Right atrium auricular region (tissue), 2 donors: Measurements from ENCODE around the gene ZNF219. TPM values are rescaled to one million over a fixed set of nuclear protein-coding genes. Genes with fewer than 3 reads are reported as not detected.

Experiments
- DNase-seq: peaks from one replicate; pipeline ENCODE4 v3.0.0-alpha.2; 2019; ENCODE audit warnings: low spot score
- H3K27ac ChIP-seq, 2 donors: fragments of 200-600 bp; sonication (generic); 1 replicate in 1 of 2; 2 replicates in 1 of 2; pipeline ENCODE4 v1.5.1; 2016 to 2019
- H3K27me3 ChIP-seq, 2 donors: fragments of 200-600 bp; sonication (generic); one replicate each; pipeline versions ENCODE4 v1.5.1 to v1.6.0; 2017 to 2019
- H3K36me3 ChIP-seq: fragments of 200-600 bp; sonication (generic); one replicate; pipeline ENCODE4 v1.5.1; 2016
- H3K4me1 ChIP-seq, 2 donors: fragments of 200-600 bp; sonication (generic); one replicate each; pipeline versions ENCODE4 v1.5.1 to v1.6.0; 2017 to 2019
- H3K4me3 ChIP-seq, 2 donors: fragments of 200-600 bp; sonication (generic); 1 replicate in 1 of 2; 2 replicates in 1 of 2; pipeline ENCODE4 v1.5.1; 2017 to 2019; ENCODE audit warnings: mild to moderate bottlenecking in 1 of 2, moderate library complexity in 1 of 2
- H3K9me3 ChIP-seq, 2 donors: fragments of 200-600 bp; sonication (generic); one replicate each; pipeline ENCODE4 v1.5.1; 2019
- total RNA-seq, 2 donors: library from RNA; depleted of rRNA; stranded (reverse); fragments of >200 nt; gene quantifications; one replicate each; pipeline ENCODE4 v1.1.0, GENCODE V29; 2016
- TF ChIP-seq, protein P1 (sequence below), 2 donors: fragments of 200-600 bp; sonication (generic); IDR thresholded peaks; one replicate each; pipeline ENCODE4 v1.5.1; 2019; ENCODE audit warnings: antibody characterized with exemption in 2 of 2

The ZNF219 gene
- total RNA-seq, 2 donors from 2014 or later = 49.7 to 66.6 TPM

DNA sequence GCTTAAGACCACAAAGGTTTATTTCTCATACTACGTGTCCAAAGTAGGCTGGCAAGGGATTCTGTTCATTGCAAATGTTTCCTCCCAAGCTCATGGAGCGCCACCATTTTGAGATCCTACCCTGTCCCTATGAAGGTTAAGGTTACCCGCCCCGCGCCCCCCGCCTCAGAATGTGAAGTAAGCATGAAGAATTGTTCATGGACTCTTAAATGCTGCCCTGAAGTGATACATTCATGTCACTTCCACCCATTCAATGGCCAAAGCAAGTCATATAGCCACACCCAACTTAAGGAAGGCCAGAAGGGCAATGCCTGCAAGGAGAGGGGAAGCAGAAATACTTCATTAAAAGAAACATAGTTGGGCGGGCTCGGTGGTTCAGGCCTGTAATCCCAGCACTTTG, 6.6 kb upstream of the ZNF219 start:
- no peak overlapping the region for H3K4me3 ChIP-seq

GRCh38 chr14:21104448-21105060, 6.1 kb upstream of the ZNF219 start:
- H3K4me3 ChIP-seq = peak overlapping the region; percentile 56 to 71
- H3K4me1 ChIP-seq = peaks cover 0 to 50% of the 10 kb centered on the region in 2 donors
- TF ChIP-seq, protein P1, sequence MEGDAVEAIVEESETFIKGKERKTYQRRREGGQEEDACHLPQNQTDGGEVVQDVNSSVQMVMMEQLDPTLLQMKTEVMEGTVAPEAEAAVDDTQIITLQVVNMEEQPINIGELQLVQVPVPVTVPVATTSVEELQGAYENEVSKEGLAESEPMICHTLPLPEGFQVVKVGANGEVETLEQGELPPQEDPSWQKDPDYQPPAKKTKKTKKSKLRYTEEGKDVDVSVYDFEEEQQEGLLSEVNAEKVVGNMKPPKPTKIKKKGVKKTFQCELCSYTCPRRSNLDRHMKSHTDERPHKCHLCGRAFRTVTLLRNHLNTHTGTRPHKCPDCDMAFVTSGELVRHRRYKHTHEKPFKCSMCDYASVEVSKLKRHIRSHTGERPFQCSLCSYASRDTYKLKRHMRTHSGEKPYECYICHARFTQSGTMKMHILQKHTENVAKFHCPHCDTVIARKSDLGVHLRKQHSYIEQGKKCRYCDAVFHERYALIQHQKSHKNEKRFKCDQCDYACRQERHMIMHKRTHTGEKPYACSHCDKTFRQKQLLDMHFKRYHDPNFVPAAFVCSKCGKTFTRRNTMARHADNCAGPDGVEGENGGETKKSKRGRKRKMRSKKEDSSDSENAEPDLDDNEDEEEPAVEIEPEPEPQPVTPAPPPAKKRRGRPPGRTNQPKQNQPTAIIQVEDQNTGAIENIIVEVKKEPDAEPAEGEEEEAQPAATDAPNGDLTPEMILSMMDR (IDR thresholded peaks at IDR 0.05) = peak; percentile 98 to 99
- peak; percentile 90 for DNase-seq
- H3K27me3 ChIP-seq = no peaks in the 10 kb centered on the region
- no peaks in the 10 kb centered on the region for H3K9me3 ChIP-seq
- H3K36me3 ChIP-seq = no peaks in the 10 kb centered on the region
- peak overlapping the region; percentile 99 for H3K27ac ChIP-seq

More for the DNA sequence above, 6.6 kb upstream of the ZNF219 start:
- Histone ChIP-seq H3K27me3 (no peaks in the 10 kb centered on the region), H3K36me3 (no peaks in the 10 kb centered on the region), H3K9me3 (no peaks in the 10 kb centered on the region), H3K27ac (peak overlapping the region; percentile 99), H3K4me1 (peaks cover 0 to 45% of the 10 kb centered on the region in 2 donors)
- no peak for DNase-seq
- TF ChIP-seq, protein P1 (IDR thresholded peaks at IDR 0.05) = no peak

- H3K4me3 ChIP-seq = peak overlapping the region; percentile 56 to 71
- no peaks in the 10 kb centered on the region for H3K9me3 ChIP-seq
- H3K4me1 ChIP-seq = peaks cover 0 to 56% of the 10 kb centered on the region in 2 donors
- no peaks in the 10 kb centered on the region for H3K27me3 ChIP-seq
- TF ChIP-seq, protein P1 (IDR thresholded peaks at IDR 0.05) = peak; percentile 74 to 80
- DNase-seq = peak; percentile 98
- H3K36me3 ChIP-seq = no peaks in the 10 kb centered on the region
- H3K27ac ChIP-seq = peak overlapping the region; percentile 99
These were observed 5.4 kb upstream of the ZNF219 start for GRCh38 chr14:21103710-21104447.

DNA sequence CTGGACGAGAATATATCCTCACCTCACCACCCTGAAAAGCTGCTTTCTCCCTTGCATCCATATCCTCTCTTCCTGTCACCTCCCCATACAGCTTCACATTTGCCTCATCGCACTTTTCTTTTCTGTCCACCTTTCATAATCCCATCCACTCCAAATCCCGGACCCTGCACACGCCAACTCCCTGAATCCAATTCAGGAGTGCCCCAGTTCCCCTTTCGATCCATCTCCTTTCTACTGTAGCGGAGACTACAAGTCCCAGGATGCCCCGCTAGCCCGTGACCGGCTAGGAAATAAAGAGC, 4.9 kb upstream of the ZNF219 start:
- TF ChIP-seq, protein P1 (IDR thresholded peaks at IDR 0.05) = no peak
- Histone ChIP-seq H3K27ac (peak overlapping the region; percentile 99), H3K36me3 (no peaks in the 10 kb centered on the region), H3K4me1 (peaks cover 0 to 57% of the 10 kb centered on the region in 2 donors), H3K9me3 (no peaks in the 10 kb centered on the region), H3K4me3 (peak overlapping the region; percentile 56 to 71), H3K27me3 (no peaks in the 10 kb centered on the region)
- no peak for DNase-seq

GRCh38 chr14:21102521-21103410, 4.3 kb upstream of the ZNF219 start:
- no peak for DNase-seq
- Histone ChIP-seq H3K4me3 (peak overlapping the region in 1 of 2 donors; percentile 71), H3K27me3 (no peaks in the 10 kb centered on the region), H3K27ac (peak overlapping the region; percentile 99), H3K9me3 (no peaks in the 10 kb centered on the region), H3K36me3 (no peaks in the 10 kb centered on the region), H3K4me1 (peaks cover 0 to 57% of the 10 kb centered on the region in 2 donors)
- TF ChIP-seq, protein P1 (IDR thresholded peaks at IDR 0.05) = no peak
